Iris pigment epithelial cell (primary cell): ENCODE results near the gene GPR83.
A peak's percentile ranks its signal among the peaks of the same experiment; 100 is the strongest.
"Not testable (repeated sequence)": the region's sequence is repeated elsewhere in the genome, so short reads cannot be mapped to it uniquely, and the experiment has no call there.

Experiments used
- DNase-seq: peaks from one replicate; pipeline ENCODE4 v3.0.0-alpha.2; 2011; ENCODE audit warnings: low read depth

The GPR83 gene

DNA sequence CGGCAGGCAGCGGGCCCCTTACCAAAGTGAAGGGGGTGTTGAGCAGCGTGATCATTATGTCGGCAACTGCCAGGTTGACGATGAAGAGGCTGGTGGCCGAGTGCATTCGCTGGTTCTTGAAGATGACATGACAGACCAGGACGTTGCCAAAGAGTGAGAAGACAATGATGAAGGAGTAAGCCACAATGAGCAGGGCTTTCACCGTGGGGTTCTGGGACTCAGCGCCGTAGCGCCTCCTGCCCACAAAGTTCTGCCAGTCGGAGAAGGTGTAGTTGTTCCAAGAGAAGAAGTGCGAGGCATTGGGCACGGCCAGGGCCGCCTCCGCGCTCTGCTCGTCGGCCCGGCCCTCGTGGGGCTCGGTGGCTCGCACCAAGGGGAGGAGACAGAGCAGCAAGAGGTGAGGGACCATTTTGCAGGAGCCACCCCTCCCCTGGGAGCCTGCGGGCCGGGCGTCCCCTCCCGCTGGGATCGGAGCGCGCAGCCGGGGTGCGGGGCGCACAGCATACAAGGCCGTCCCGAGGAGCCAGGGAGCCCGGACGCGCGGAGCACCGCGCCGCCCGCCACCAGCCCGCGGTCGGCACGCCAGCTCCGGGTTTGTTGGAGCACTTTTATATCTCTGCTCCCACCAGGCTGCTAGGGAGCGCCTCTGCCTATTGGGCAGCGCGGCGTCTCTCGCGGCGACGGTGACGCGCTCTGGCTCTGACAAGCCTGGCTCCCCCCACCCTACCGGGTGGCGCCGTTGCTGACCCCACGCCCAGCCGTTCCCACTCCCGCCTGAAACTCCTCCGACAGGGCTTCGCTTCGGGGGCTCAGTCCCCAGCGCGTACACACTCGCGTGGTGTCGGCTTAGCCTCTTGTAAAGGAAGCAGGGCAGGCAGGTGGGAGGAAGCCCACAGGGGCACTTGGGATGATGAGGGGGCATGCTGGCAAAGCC is at the start of gene GPR83:
Gene GPR83, minus strand, starts transcription at position 581 of the 934 bp plus-strand sequence. Its CDS starts 172 bp downstream, at position 409.
- DNase-seq, result peak; percentile 12

DNA sequence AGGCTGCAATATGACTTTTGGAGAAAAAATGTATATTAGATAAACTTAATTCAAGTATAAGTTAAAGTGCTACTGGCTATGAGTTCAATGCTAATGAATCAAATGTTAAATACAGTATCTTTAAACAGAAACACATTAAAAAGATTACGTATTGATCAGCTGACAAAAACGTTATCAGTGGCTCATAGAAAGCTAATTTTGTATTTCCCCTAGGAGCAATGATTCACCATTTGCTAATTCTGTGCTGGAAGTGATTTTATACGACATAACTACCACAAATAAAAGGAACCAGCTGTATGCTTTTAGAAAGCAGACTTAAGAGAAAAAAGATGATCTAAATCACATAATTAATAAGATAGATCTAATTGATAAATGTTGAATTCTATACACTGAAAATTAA is 48.8 kb upstream of the GPR83 start:
- DNase-seq, result no peak

DNA sequence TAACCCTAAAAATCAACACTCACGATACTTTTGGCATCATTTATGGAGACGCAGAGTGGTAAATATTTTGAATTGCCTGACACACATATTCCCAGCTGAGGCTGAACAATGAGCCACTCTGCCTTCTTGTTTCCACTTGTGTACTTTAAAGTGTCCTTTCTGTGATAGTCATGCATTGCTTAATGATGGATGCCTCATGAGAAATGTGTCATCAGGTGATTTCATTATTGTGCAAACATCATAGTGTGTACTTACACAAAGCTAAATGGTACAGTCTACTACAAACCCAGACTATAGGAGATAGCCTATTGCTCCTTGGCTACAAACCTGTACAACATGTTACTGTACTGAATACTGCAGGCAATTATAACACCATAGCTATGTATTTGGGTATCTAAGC is 48.2 kb upstream of the GPR83 start:
- DNase-seq, result peak; percentile 92

GRCh38 chr11:94449029-94449428 is 47.8 kb upstream of the GPR83 start:
- no peak for DNase-seq

DNA sequence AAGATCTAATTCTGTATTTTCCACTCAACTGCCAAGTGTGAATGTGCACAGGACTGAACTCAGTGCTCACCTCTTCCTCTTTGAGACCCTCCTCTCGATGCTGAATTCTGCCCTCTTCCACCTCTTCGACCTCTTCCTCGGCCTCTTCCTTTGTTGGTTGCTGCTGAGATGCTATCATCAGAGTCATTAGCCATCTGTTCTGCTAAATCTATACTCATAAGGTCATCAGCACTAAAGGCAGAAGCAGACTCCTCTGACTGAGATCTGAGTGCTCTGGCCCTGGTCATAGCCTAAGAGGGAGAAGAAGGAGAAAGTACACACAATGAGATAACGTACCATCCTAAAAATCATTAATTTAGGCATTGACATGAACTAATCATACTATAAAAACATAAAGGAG is 45.9 kb upstream of the GPR83 start:
- DNase-seq, result no peak

DNA sequence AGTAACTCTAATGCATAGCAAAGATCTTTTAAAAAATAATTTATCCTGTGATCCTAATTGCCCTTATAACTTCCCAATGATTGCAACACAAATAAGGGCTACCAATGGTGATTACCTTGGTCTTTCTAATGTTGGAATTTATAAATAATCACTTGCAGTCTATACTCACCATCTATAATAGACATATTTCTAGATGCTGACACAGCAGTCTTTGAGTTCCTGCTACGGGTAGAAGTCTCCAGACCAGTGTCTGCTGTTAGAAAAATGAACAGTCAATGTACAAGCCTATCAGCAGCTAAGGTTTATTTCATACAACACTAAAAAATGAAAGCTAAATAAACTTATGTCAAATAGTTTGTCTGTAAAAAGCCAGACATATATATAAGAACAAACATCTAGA is 44.4 kb upstream of the GPR83 start:
- DNase-seq, result no peak

DNA sequence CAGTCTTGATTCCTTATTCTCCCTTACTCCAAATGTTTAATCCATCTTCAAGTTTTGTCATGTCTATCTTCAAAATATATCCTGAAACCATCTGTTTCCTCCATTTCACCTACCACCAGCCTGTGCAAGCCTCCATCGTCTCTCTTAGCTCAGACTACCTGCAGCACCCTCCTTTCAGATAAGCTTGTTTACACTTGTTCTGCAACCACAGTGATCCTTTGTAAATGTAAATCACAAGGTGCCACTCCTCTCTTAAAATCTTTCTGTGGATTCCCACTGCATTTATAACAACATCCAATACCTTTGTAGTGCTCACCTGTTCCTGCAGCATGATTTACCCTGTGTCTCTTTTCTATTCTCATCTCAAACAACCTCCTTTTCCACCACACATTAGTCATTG is 31.8 kb upstream of the GPR83 start:
- no peak for DNase-seq

GRCh38 chr11:94424662-94425061 is 23.4 kb upstream of the GPR83 start:
- DNase-seq, result peak; percentile 47

DNA sequence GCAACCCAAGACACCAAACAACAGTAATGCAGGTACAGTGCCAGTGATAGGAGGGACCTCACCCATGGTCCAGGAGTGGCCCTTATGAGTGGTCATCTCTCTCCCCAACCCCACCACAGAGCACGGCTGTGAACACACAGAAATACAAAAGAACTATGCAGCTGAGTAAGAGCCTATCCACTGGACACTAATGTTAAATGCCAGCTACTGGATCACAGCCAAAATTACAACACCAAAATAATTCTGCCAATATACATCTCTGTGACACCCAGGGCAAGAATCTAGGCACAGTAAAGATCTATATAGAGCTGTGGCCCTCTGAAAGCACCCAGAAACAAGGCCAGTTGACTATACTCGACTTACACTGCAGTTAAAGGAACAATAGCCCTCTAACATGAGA is 22.8 kb upstream of the GPR83 start:
- DNase-seq, result peak; percentile 28

- no peak for DNase-seq
Observed at GRCh38 chr11:94423507-94423906, 22.3 kb upstream of the GPR83 start.

DNA sequence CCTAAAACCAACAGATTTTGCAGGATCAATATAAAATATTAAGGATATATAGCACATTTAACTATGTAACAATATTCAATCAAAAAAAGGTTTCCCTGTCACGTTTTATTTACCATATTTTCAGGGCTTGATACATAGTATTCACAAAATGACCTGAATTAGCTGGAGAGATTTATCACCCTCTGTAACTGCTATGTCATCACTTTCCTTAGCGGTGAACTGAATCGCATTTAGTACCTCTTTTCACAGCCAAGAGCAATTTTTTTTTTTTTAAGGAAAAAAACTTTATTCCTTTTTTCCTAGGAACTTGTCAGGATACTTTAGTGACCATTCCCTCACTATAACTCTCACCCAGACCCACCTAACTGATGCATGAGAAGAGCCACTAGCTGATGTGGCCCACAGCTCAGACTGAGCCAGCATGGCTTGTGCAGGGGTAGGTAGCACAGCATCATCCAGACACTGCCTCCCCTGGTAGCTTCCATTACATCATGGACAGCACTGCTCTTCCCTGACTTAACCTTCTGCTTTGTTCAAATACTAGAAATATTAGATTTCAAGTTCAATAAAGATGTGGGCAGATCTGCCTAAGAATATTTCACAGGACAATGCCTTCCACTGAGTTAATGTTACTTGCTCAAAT is 17.0 kb upstream of the GPR83 start:
- no peak for DNase-seq

DNA sequence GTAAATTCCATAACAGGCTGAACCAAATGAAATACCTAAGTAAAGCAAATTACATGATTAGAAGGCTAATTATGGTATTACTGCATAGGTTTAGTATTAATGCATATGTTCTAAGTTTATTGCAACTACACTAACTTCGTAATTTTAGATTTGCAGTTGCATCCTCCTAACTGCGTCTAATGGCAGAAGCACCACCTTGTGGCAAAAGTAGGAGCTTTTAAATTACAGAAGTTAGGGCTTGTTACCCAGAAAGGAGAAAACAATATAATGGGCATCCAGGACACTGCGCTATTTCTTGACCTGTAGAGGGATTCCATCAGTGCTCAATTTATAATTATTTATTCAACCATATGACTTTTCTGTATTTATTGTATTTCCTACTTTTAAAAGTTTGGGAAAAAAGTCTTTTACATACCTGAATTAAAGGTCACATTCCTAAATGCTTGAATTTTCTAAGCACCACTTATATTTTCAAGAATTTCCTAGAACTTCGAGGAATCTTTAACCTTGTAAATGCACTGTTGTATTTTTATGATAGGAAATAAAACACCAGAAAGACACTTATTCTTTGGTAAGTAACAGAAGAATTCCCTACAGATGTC is 16.3 kb upstream of the GPR83 start:
- peak; percentile 42 for DNase-seq

GRCh38 chr11:94405062-94405833 is 4.0 kb upstream of the GPR83 start:
- no peak for DNase-seq

GRCh38 chr11:94402355-94402754 is 1.1 kb upstream of the GPR83 start:
- DNase-seq, result no peak

DNA sequence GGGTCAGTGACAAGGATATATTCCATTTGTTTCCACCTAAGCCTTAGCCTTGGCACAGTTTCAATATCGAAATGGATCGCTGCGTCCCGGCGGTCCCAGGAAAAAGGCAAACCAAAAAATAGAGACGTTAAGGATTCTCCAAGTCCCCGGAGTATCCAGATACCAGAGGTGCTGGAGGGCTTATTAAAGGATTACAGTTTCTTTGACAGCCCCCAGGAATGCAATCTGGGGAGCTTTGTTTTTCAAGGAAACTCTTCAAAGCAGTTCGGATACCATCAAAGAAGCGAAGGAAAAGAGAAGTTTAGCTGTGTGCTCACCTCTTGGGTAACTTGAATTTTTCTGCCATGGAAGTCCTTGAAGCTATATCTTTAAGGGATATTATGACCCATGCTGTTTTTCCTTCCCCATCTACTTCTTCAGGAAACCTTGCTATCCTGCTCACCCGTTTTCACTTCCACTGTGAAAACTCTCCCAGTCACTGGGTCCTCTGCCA is 600 bp upstream of the GPR83 start:
- DNase-seq, result no peak

DNA sequence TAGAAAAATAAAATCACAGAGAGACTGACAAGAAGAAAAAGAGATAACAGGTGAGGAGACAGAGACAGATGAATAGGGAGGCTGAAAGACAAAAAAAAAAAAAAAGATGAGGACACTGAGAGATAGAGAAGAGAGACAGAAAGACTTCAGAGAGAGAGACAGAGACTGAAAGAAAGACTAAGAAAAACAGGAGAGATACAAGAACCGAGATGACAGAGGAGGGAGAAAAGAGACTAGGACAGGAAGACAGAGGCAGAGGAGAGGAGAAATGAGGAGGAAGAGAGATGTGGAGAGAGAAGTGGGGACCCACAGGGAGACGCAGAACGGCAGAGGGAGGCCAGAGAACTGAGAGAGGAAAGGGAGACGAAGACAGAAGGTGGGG is 771 bp downstream of the GPR83 start:
- DNase-seq, result no peak

GRCh38 chr11:94400050-94400449 is 1.2 kb downstream of the GPR83 start:
- DNase-seq, result no peak

GRCh38 chr11:94398101-94398500 is 3.1 kb downstream of the GPR83 start:
- no peak for DNase-seq

- DNase-seq, result no peak
Observed at GRCh38 chr11:94396282-94396681, 4.9 kb downstream of the GPR83 start.

GRCh38 chr11:94391937-94392336 is 9.3 kb downstream of the GPR83 start:
- not testable (repeated sequence) for DNase-seq

DNA sequence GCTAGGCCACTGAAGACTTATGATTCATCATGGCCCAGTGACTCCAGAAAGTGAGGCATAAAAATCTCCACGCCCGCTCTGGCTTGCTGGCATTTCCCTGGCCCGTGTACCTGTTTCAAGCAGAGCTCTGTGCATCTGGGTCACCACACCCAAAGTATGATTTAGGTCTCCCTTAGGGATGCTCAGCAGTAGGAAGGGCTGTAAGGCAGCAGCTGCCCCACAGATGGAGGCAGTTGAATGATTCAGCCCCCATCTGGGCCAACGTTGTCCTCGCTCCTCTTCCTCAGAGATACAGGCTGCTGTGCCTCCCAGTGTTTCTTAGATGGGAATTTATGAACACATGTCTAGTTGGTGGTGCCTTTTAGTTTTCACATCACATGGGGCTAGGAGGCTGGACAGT is 21.6 kb downstream of the GPR83 start:
- DNase-seq, result no peak

DNA sequence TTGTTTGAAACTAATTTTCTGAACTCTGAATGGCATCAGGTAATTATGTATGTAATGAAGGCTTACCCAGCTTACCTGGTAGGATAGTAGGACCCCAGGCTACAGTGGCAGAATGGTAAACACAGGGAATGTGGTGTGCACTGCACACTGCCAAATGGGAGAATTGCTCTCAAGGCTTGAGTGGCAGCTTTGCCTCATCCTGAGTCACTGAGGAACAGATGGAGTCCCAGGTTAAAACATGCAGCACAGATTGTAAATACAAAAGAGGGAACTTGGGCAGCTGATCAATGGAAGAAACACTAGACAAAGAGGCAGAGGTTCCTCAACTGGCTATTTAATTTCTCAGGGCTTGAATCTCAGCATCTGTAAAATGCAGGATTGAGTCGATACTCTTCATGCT is 24.4 kb downstream of the GPR83 start:
- no peak for DNase-seq
